Karpas-422 (cell line): ENCODE measurements around the gene POU3F1. TPM values are rescaled to one million over a fixed set of nuclear protein-coding genes. Genes with fewer than 3 reads are reported as not detected.

Source experiments
- DNase-seq: peaks from one replicate; pipeline ENCODE4 v3.0.0-alpha.2; 2015
- H2AFZ ChIP-seq: fragments of 200-600 bp; sonication (generic); 2 replicates; pipeline ENCODE4 v1.6.1; 2014; ENCODE audit warnings: antibody characterized with exemption, low read length, mixed read lengths
- H3K27ac ChIP-seq: fragments of 200-600 bp; sonication (generic); 2 replicates; pipeline ENCODE4 v1.5.1; 2014; ENCODE audit warnings: mild to moderate bottlenecking, low read length, moderate library complexity
- H3K27me3 ChIP-seq: fragments of 200-600 bp; sonication (generic); 2 replicates; pipeline ENCODE4 v1.6.1; 2014; ENCODE audit warnings: low read length, mixed read lengths
- H3K36me3 ChIP-seq: fragments of 200-600 bp; sonication (generic); 2 replicates; pipeline ENCODE4 v1.6.1; 2014; ENCODE audit warnings: low read length, mixed read lengths; ENCODE audit not compliant: insufficient read depth
- H3K4me1 ChIP-seq: fragments of 200-600 bp; sonication (generic); 2 replicates; pipeline ENCODE4 v1.6.1; 2014; ENCODE audit warnings: mild to moderate bottlenecking, low read length, mixed read lengths
- H3K4me2 ChIP-seq: fragments of 200-600 bp; sonication (generic); 2 replicates; pipeline ENCODE4 v1.6.1; 2014; ENCODE audit warnings: low read length, low read depth, mild to moderate bottlenecking; ENCODE audit not compliant: poor library complexity, severe bottlenecking
- H3K4me3 ChIP-seq: fragments of 200-600 bp; sonication (generic); 2 replicates; pipeline ENCODE4 v1.5.1; 2014; ENCODE audit warnings: mild to moderate bottlenecking, antibody characterized with exemption, low read length, mixed read lengths
- H3K79me2 ChIP-seq: fragments of 200-600 bp; sonication (generic); 2 replicates; pipeline ENCODE4 v1.6.1; 2014; ENCODE audit warnings: mild to moderate bottlenecking, low read length, mixed read lengths
- H3K9ac ChIP-seq: fragments of 200-600 bp; sonication (generic); 2 replicates; pipeline ENCODE4 v1.6.0; 2014; ENCODE audit warnings: low read length
- H3K9me2 ChIP-seq: fragments of 200-600 bp; sonication (generic), shearing (Covaris generic); replicated peaks from 2 replicates; pipeline ENCODE4 v1.6.0; 2014; ENCODE audit warnings: mild to moderate bottlenecking, low read length, moderate library complexity; ENCODE audit not compliant: insufficient read depth
- H3K9me3 ChIP-seq: fragments of 300-700, 200-600 bp; sonication (generic); 2 replicates; pipeline ENCODE4 v1.6.1; 2014; ENCODE audit warnings: low read length, mixed read lengths
- H4K20me1 ChIP-seq: fragments of 200-600 bp; sonication (generic); 2 replicates; pipeline ENCODE4 v1.6.1; 2014; ENCODE audit warnings: mild to moderate bottlenecking, antibody characterized with exemption, low read length, low read depth; ENCODE audit not compliant: insufficient read depth
- total RNA-seq: library from RNA; depleted of rRNA; stranded (reverse); fragments of >200 nt; shearing (Covaris generic); gene quantifications from 2 replicates; pipeline ENCODE4 v1.2.3, GENCODE V29; 2014; ENCODE audit warnings: low replicate concordance

POU3F1 gene
- total RNA-seq, 1 experiment from 2014 or later, result not detected

- Histone ChIP-seq H3K9me3 (no peaks in the 10 kb centered on the region), H2AFZ (no peak overlapping the region), H3K4me3 (no peak overlapping the region), H4K20me1 (no peaks in the 10 kb centered on the region), H3K27ac (no peak overlapping the region), H3K4me1 (no peaks in the 10 kb centered on the region), H3K27me3 (no peaks in the 10 kb centered on the region), H3K9ac (no peak overlapping the region), H3K9me2 (no peaks in the 10 kb centered on the region), H3K36me3 (no peaks in the 10 kb centered on the region), H3K79me2 (no peaks in the 10 kb centered on the region), H3K4me2 (no peak overlapping the region)
- DNase-seq, result no peak
Observed at GRCh38 chr1:38079019-38079418, 32.4 kb upstream of the POU3F1 start.

GRCh38 chr1:38077523-38078147 is 31.0 kb upstream of the POU3F1 start:
- H3K9me2 ChIP-seq, result no peaks in the 10 kb centered on the region
- H3K27me3 ChIP-seq, result no peaks in the 10 kb centered on the region
- no peaks in the 10 kb centered on the region for H3K79me2 ChIP-seq
- DNase-seq, result no peak
- H3K36me3 ChIP-seq, result no peaks in the 10 kb centered on the region
- no peaks in the 10 kb centered on the region for H3K4me1 ChIP-seq
- no peaks in the 10 kb centered on the region for H3K9me3 ChIP-seq
- H3K27ac ChIP-seq, result no peak overlapping the region
- H3K9ac ChIP-seq, result no peak overlapping the region
- no peak overlapping the region for H3K4me3 ChIP-seq
- no peaks in the 10 kb centered on the region for H4K20me1 ChIP-seq
- no peak overlapping the region for H2AFZ ChIP-seq
- no peak overlapping the region for H3K4me2 ChIP-seq

- H3K36me3 ChIP-seq, result no peaks in the 10 kb centered on the region
- H3K9ac ChIP-seq, result no peak overlapping the region
- H3K4me2 ChIP-seq, result no peak overlapping the region
- no peak for DNase-seq
- H4K20me1 ChIP-seq, result no peaks in the 10 kb centered on the region
- no peak overlapping the region for H3K4me3 ChIP-seq
- H3K27me3 ChIP-seq, result no peaks in the 10 kb centered on the region
- H3K9me3 ChIP-seq, result no peaks in the 10 kb centered on the region
- H3K4me1 ChIP-seq, result peaks cover 2% of the 10 kb centered on the region; the same call in 1 of the 2 replicates
- no peak overlapping the region for H2AFZ ChIP-seq
- no peaks in the 10 kb centered on the region for H3K79me2 ChIP-seq
- no peaks in the 10 kb centered on the region for H3K9me2 ChIP-seq
- no peak overlapping the region for H3K27ac ChIP-seq
Observed at GRCh38 chr1:38076455-38076854, 29.9 kb upstream of the POU3F1 start.

GRCh38 chr1:38076038-38076437 is 29.4 kb upstream of the POU3F1 start:
- H3K9me2 ChIP-seq, result no peaks in the 10 kb centered on the region
- no peak overlapping the region for H2AFZ ChIP-seq
- peak; percentile 60 for DNase-seq
- no peaks in the 10 kb centered on the region for H3K9me3 ChIP-seq
- H3K27ac ChIP-seq, result no peak overlapping the region
- no peak overlapping the region for H3K4me2 ChIP-seq
- H3K4me1 ChIP-seq, result peaks cover 2% of the 10 kb centered on the region; the same call in 1 of the 2 replicates
- H3K4me3 ChIP-seq, result no peak overlapping the region
- no peaks in the 10 kb centered on the region for H3K79me2 ChIP-seq
- no peak overlapping the region for H3K9ac ChIP-seq
- H4K20me1 ChIP-seq, result no peaks in the 10 kb centered on the region
- no peaks in the 10 kb centered on the region for H3K36me3 ChIP-seq
- no peaks in the 10 kb centered on the region for H3K27me3 ChIP-seq

GRCh38 chr1:38075191-38075590 is 28.6 kb upstream of the POU3F1 start:
- Histone ChIP-seq H3K4me3 (no peak overlapping the region), H3K36me3 (no peaks in the 10 kb centered on the region), H3K9me2 (no peaks in the 10 kb centered on the region), H3K4me1 (peaks cover 2% of the 10 kb centered on the region; the same call in 1 of the 2 replicates), H3K27me3 (no peaks in the 10 kb centered on the region), H3K4me2 (no peak overlapping the region), H4K20me1 (no peaks in the 10 kb centered on the region), H3K79me2 (no peaks in the 10 kb centered on the region), H3K9me3 (no peaks in the 10 kb centered on the region), H3K27ac (no peak overlapping the region), H2AFZ (no peak overlapping the region), H3K9ac (no peak overlapping the region)
- no peak for DNase-seq

GRCh38 chr1:38074302-38074677 is 27.7 kb upstream of the POU3F1 start:
- Histone ChIP-seq H3K4me3 (no peak overlapping the region), H2AFZ (no peak overlapping the region), H3K36me3 (no peaks in the 10 kb centered on the region), H3K9me2 (no peaks in the 10 kb centered on the region), H3K9me3 (no peaks in the 10 kb centered on the region), H4K20me1 (no peaks in the 10 kb centered on the region), H3K9ac (no peak overlapping the region), H3K27ac (no peak overlapping the region), H3K4me2 (no peak overlapping the region), H3K79me2 (no peaks in the 10 kb centered on the region), H3K4me1 (peaks cover 2% of the 10 kb centered on the region; the same call in 1 of the 2 replicates), H3K27me3 (no peaks in the 10 kb centered on the region)
- DNase-seq, result no peak

GRCh38 chr1:38073534-38074301 is 27.1 kb upstream of the POU3F1 start:
- Histone ChIP-seq H4K20me1 (no peaks in the 10 kb centered on the region), H3K27ac (no peak overlapping the region), H3K9ac (no peak overlapping the region), H3K4me2 (no peak overlapping the region), H3K79me2 (no peaks in the 10 kb centered on the region), H2AFZ (no peak overlapping the region), H3K36me3 (no peaks in the 10 kb centered on the region), H3K4me3 (no peak overlapping the region), H3K9me3 (no peaks in the 10 kb centered on the region), H3K27me3 (no peaks in the 10 kb centered on the region), H3K4me1 (peaks cover 2% of the 10 kb centered on the region; the same call in 1 of the 2 replicates), H3K9me2 (no peaks in the 10 kb centered on the region)
- DNase-seq, result no peak

GRCh38 chr1:38072858-38073257 is 26.3 kb upstream of the POU3F1 start:
- Histone ChIP-seq H3K79me2 (no peaks in the 10 kb centered on the region), H3K4me3 (no peak overlapping the region), H3K4me2 (no peak overlapping the region), H3K9me2 (no peaks in the 10 kb centered on the region), H3K27me3 (no peaks in the 10 kb centered on the region), H3K4me1 (peaks cover 9% of the 10 kb centered on the region), H3K9me3 (no peaks in the 10 kb centered on the region), H4K20me1 (no peaks in the 10 kb centered on the region), H3K36me3 (no peaks in the 10 kb centered on the region), H2AFZ (no peak overlapping the region), H3K9ac (no peak overlapping the region), H3K27ac (no peak overlapping the region)
- DNase-seq, result peak; percentile 52
